HG03196 (cell line): ENCODE results near the gene ADD3.

Source experiments
- ATAC-seq: cut with Tn5 transposase; IDR thresholded peaks from one replicate; pipeline ENCODE4 v1.9.1; 2021; ENCODE audit not compliant: unreplicated experiment

The ADD3 gene

DNA sequence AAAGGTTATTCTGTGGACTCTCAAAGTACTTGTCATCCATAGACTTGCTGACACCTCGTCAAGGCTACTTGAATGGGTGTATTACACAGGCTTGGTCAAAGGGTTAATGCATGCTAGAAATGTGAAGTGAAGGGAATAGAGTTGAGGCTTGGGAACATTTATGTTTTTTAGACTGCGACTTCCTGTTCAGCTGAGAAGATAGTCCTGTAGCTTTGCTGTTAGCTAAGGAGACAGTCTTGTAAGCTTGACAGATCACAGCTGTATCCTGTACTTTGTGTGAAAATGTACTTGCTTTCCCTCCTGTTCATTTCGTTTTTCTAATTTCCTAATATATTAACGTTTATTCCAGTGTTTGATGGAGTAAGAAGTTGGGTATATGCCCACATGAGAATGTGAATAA, 52.1 kb downstream of the ADD3 start:
- ATAC-seq = no peak

DNA sequence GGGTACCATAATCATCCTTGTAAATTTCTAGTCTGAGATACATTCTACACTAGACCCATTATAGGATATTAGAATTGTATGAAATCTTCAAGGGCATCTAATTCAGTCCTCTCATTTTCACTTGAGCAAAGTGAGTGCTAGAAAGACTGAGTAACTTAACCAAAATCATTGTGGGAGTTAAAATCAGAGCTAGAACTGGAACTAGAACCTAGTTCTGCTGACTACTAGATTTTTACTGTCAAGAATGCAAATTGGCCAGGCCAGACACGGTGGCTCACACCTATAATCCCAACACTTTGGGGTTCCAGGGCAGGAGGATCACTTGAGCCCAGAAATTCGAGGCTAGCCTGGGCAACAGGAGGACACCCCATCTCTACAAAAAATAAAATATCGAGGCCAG, 53.9 kb downstream of the ADD3 start:
- no peak for ATAC-seq

GRCh38 chr10:110065269-110065668, 57.5 kb downstream of the ADD3 start:
- ATAC-seq = no peak

- peak; percentile 59 for ATAC-seq
Measured at GRCh38 chr10:110067960-110068770, 60.4 kb downstream of the ADD3 start.

- ATAC-seq = no peak
Measured at GRCh38 chr10:110068780-110069179, 61.0 kb downstream of the ADD3 start.

DNA sequence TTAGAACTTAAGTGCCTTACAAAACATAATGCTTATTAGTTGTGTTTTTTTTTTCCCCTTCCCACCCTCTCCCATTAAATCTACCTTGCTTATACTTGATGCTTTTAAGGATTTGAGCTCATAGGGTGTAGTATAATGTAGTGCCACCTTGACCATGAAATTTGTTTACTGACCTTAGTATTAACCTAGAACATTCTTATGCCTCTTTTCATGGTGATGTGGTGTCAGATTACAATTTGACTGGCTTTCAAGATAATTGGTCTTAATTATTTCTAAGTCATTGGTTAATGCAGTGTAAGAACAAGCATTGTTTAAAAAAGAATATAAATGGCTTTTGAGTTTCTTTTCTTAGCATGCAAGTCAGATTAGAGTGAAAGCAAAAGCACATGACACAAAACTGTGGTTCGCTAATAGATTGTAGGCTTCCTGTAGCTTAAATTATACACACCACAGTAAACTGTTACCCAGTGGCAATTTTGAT, 61.8 kb downstream of the ADD3 start:
- ATAC-seq = peak; percentile 53

- no peak for ATAC-seq
Measured at GRCh38 chr10:110073896-110074295, 66.1 kb downstream of the ADD3 start.

DNA sequence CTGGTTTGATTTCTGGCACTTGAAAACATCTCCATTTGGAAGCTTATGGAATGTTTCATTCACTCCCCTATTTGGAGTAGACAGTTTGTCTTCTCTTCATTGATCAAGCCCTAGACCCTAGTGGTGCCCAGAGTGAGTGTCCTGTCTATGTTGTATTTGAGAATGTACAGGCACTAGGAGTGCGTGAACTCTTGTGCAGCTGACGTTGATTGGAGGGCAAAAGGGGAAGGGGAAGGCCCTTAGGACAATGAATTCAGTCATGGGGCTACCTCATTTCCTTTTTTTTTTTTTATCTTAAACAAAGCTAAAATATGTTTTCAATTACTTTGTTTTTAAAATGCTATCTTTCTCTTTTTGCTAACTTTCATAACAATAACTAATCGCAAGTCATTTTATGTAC, 66.5 kb downstream of the ADD3 start:
- no peak for ATAC-seq

DNA sequence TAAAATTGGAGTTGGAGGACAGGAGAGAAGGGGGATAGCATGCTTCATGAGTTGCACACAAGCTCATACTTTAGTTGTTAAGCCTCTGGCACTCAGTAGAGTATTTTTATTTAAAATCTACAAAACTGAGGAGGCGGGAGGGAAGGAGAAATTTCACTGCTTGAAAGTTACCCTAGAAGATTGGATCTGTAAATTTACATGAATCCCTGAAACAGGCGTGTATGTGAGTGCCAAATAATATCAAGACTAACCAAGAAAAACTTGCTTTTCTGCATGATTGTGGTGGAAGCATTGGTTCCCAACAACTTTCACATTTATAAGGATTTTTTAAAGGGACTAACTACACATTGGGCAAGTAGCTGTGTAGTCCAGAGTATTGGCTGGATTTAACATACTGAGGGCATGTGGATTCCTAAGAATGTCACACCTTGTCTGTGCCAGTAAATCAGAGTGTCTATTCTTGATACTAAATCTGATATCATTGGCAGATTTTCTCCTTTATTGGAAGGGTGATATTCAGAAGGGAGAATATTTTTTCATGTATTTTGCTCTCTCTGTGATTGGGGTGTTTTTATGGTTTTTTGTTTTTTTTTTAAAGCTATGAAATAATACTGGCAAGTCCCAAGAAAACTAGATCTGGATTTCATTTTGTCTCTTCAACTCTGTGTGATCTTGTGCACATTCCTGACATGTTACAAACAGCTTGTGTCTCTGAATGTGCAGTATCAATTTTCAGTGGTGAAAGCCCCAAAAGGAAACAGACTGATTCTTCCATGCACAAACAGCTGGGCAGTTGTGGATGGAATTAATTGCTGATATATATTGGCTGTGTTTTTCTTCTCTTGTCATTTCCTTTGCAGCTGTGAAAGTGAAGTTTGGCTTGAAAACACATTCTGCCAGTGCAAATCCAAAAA, 67.2 kb downstream of the ADD3 start:
- no peak for ATAC-seq

DNA sequence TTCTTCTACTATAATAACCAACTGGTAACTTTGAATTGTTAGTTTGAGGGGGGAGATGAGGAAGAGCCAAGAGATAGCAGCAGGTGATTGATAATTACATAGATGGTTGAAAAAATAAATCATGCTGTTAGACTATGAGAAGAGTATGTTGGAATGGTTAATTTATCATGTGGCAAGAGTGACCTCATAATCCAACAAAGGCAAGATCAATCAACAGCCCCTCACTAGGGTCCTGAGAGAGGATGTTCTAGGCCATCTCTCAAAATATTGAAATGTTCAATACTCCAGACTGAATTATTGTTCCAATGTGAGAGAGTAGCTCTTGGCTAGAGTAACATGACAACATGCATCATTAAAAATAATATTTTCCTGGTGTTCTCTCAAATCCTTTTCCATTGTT, 67.9 kb downstream of the ADD3 start:
- no peak for ATAC-seq

DNA sequence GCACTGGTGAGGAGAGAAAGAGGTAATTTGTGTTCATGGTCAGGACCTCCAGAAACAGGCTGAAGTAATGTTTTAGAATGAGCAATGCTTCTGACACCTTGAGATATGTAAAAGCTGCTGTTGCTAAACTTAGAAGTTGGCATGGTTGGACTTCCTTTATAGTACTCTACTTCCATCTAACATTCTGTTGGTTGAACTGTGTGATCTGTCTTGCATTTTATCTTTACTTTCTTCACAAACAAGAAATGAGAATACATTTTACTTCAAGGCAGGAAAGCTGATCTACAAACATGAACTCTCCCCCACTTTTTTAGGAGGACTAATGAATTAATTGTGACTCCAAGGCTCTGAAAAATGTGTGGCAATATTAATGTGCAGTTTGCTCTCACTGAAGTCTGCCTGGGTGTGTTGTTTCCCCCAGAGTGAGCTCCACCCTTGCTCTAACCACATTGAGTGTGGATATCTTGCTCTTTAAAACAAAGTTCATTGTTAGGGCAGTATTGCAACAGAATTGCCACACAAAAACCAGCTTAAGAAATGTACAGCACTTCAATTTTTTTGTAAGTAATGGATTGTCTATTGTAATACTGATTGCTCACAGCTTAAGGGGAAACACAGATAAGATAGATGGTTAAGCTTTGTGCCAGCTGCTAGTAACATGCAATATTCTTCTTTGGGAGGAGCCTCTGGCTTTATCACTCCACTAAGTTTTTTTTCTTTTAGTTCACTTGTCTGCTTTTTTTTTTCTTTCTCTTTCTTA, 69.0 kb downstream of the ADD3 start:
- peak; percentile 68 for ATAC-seq

DNA sequence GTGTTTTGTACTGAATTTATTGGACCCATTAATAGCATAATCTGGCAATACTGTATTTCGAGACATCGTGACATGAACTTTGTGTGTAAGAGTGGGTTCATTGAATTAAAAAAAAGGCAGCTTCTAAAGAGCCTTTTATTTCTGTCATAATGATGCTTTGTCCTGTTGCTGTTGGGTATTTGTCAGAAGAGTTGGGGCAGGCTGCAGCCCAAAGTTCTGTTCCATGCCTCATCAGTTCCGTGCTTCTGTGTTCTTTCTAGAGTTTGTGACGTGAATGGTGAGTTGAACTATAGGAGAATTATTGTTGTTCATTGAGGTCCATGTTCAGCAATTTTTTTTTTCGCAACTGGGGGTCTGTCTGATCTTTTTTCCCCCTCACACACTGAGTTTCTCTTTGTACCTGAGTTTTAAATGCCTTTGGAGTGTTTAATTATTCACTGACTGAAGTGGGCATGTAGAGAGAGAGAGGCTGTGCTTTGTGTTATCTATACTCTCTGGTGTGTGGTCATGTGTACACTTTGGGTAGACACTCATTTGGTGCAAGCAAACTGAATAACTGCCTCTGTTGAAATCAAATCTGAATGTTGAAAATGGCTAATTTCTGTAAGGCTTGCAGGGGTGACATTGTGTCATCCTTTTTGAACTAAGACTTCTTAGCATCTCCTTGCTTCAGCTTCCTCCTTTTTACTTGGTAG, 69.8 kb downstream of the ADD3 start:
- ATAC-seq = no peak

DNA sequence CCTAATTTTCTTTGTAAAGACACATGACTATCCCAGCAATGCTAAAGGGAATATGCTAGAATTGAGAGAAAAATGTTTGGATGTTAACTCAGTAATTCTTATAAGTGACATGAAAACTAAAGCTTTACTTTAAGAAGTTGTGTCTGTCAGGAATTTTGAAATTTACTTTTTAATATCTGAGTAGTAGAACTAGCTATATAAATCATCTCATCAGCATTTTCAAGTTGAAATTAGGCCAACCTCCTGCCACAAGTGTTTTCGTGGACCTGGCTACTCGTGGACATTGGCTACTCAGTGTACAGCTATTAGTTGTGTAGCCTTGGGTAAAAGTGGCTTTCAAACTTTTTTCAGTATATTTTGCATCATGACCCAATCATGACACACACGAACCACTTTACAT, 70.5 kb downstream of the ADD3 start:
- ATAC-seq = no peak

DNA sequence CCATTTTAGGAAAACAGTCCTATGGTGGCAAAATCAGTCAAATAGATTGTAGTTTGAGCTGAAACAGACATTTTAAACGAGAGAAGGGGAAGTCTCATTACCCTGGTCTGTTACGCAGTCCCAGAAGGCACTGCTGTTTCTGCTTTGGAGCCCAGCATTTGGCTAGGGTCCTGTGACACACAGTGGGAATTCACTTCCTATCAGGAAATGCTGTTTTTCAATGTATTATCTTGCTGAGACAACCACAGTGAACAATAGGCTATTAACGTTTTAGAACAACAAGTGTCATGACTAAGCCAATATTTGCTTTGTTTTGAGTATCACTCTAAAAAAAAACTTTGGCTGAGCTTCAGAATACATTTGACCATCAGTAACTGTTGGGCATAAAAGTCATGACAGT, 74.1 kb downstream of the ADD3 start:
- ATAC-seq = no peak

- ATAC-seq = no peak
Measured at GRCh38 chr10:110083884-110084283, 76.1 kb downstream of the ADD3 start.

DNA sequence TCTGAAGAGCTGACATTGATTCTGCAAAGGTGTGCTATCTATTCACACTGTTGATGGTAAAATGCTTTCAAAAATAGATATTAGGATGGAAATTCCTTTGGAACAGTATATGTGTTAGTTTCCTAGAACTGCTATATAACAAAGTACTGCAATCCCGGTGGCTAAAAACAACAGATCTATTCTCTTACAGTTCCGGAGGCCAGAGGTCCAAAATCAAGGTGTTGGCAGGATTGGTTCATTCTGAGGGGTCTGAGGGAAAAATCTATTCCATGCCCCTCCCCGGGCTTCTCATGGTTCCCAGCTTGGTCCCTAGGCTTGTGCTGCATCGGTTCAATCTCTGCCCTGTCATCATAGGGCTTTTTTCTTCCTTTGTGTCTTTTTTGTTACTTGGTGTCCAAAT, 79.9 kb downstream of the ADD3 start:
- ATAC-seq = no peak

DNA sequence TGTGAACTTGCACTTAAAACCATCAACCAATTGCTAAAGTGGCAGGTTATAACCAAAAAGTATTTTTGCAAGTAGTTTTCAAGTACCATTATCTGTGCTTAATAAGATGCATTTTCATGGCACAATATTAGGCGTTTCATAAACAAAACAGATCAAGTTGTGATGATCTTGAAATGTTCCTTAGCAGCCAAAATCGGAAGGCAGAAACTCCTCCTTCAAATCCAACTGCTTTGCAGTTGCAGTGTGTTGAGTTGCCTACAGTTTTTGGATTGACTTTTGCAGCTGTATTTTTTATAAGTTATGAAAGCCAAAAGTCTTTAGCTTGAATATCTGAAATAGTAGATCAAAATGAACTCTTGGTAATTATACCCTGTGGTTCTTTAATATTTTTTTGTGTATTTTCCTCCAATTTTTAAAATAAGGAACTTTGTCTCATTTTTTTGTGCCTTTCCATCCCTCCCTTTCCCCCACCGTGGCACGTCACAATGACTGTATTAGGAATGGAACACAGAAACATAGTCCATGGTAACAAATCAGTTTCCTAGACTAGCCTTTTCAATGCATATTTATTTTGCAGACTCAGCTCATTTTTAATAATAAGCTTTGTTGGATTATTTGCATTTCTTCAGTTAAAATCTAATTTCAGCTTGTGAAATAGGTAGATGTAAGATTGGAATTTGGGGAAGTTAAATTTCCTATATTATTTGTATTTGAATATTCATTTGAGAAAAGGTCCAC, 80.8 kb downstream of the ADD3 start:
- no peak for ATAC-seq

DNA sequence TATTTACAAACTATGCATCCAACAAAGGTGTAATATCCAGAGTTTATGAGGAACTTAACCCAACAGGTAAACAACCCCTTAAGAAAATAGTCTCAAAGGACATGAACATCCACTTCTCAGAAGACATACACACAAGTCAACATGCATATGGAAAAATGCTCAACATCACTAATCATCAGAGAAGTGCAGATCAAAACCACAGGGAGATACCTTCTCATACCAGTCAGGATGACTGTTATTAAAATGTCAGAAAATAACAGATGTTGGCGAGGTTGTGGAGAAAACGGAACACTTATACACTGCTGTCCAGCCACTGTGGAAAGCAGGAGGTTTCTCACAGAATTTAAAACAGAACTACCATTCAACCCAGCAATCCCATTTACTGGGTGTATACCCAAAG, 84.0 kb downstream of the ADD3 start:
- no peak for ATAC-seq

DNA sequence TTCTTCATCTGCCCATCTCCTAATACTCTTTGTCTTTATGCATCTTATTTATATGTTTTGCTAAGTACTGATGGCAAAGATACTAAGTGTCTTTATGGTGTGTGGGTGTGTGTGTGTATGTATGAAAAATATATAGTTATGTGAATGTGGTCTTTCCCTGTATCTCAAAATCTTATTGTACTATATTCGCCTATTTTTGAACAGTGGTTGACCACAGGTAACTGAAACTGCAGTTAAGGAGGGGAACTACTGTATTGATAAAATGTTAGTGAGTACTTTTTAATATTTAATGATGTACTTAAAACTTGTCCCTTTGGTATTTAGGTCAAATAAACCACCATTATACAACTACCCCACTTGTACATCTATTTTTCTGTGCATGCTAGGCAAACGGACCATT, 85.9 kb downstream of the ADD3 start:
- ATAC-seq = no peak

DNA sequence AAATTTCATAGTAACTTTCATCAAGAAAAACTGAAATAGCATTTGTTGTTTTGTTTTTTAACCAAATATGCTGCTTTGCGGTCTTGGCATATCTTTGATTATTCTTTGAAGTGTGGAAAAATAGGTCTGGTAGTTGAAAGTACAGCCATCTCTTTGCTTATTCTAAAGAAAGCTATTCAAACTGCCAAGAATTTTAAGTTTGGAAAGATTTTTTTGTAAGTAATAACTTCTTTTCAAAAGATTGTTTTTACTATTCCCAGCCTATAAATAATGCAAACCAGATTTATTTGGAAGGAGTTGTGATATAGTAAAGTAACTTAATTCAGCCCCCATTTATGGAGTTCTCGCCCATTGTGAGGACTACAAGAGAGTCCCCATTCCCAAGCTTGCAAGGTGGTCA, 87.0 kb downstream of the ADD3 start:
- no peak for ATAC-seq
